AG09319 (cell line): ENCODE measurements around the gene SPAAR.
A peak's percentile ranks its signal among the peaks of the same experiment; 100 is the strongest.
"Not testable (repeated sequence)": the region's sequence is repeated elsewhere in the genome, so short reads cannot be mapped to it uniquely, and the experiment has no call there.

Source experiments
- DNase-seq: peaks from one replicate; pipeline ENCODE4 v3.0.0-alpha.2; 2010; ENCODE audit warnings: low read depth; ENCODE audit errors: extremely low read depth
- TF ChIP-seq, protein P1 (sequence below): IDR thresholded peaks from 2 replicates; pipeline ENCODE4 v1.5.1; 2011; ENCODE audit warnings: low read depth, mild to moderate bottlenecking, inconsistent platforms, low read length, moderate library complexity

Gene SPAAR

DNA sequence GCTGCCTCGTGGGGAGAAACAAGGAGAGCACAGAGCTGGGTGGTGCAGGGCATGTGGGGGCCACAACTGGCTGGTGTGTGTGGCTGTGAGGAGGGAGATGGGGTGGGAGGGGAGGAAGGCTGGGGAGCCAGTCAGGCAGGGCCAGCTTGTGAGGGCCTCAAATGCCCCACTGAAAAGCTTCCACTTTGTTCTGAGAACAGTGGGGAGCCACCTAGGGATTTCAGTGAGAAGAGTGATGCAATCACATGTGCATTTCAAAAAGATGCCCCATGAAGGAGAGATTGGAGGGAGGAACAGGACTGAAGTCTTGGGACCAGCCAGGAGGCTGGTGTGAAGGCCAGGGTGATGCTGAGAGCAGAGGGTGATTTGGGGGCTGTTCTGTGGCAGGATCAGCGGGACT is 40.4 kb upstream of the SPAAR start:
- TF ChIP-seq, protein P1, sequence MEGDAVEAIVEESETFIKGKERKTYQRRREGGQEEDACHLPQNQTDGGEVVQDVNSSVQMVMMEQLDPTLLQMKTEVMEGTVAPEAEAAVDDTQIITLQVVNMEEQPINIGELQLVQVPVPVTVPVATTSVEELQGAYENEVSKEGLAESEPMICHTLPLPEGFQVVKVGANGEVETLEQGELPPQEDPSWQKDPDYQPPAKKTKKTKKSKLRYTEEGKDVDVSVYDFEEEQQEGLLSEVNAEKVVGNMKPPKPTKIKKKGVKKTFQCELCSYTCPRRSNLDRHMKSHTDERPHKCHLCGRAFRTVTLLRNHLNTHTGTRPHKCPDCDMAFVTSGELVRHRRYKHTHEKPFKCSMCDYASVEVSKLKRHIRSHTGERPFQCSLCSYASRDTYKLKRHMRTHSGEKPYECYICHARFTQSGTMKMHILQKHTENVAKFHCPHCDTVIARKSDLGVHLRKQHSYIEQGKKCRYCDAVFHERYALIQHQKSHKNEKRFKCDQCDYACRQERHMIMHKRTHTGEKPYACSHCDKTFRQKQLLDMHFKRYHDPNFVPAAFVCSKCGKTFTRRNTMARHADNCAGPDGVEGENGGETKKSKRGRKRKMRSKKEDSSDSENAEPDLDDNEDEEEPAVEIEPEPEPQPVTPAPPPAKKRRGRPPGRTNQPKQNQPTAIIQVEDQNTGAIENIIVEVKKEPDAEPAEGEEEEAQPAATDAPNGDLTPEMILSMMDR: no peak
- no peak for DNase-seq

DNA sequence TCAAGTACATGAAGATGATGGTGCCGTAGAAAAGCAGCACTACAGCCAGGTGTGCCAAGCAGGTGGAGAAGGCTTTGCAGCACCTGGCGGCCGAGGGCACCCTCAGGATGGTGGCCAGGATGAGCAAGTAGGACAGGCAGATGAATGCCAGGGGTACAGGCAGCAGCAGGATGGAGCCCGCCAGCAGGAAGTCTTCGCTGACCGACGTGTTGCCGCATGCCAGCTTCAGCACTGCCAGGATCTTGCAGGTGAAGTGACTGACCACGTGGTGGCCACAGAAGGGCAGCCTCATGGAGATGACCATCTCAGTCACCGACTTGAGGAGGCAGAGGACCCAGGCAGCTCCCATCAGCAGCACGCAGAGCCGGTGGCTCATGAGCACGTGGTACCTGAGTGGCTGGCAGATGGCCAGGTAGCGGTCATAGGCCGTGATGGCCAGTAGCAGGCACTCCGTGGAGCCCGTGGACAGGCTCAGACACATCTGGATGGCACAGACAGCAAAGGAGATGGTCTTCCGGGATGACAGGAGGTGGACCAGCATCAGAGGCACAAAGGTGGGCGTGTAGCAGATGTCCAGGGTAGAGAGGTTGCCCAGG is 39.6 kb upstream of the SPAAR start:
- TF ChIP-seq, protein P1: no peak
- DNase-seq: no peak

DNA sequence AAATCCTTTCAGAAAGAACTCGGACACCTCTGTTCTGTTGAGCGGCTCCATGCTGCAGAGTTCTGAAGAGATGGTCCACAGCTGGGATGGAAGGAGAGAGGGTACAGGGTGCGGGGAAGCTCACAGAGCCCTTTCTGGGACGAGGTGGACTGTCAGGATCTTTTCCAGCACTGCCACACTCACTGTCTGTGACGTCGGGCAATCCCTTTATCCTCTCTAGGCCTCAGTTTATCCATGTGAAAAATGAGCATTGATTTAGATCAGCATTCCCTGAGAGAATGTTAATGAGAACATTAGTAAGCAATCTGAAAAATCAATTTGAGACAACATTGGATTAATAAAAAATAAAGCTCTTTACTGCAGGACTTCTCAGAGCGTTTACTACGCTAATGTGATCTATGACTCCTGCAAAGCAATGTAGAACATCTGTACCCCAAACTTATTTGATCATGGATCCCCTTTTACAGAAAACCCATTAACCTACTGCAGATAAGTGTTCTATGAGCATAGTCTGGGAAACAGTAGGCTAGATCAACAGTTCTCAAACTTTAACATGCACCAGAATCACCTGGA is 38.9 kb upstream of the SPAAR start, which contains the start of gene OR13J1:
TSS of gene OR13J1 (minus strand) at position 51 of the 573 bp plus-strand sequence. CDS start at position 51, 0 bp downstream.
- TF ChIP-seq, protein P1: no peak
- DNase-seq: no peak

DNA sequence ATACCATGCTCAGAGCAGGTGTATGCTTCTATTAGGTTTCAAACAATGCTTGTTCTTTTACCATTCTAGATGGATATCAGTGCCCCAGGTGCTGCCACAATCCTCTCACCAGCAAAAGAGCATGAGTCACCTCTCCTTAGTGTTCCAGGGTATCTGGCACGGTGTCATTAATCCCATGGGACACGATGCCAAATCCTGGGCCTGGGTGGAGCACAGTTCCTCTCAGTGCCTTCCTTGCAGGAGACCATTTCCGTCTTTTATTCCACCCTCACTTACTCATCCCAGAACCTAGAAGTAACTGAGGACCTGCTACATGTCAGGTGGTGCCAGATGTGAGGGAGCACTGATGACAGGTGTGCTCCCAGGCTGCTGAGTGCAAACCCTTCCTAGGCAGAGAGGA is 37.7 kb upstream of the SPAAR start:
- no peak for DNase-seq
- TF ChIP-seq, protein P1: no peak

DNA sequence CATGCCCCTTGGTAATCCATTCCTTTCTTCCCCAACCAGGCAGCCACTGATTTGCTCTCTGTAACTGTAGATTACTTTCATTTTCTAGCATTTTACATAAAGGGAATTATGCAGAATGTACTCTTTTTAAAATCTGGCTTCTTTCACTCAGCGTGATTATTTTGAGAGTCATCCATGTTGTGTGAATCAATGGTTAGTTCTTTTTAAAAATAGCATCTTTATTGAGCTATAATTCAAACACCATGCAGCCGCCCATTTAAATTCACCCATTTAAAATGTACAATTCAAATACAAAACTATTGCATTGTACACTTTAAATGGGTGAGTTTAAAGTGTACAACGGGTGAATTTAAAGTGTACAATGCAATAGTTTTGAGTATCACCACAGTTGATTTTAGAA is 36.8 kb upstream of the SPAAR start:
- TF ChIP-seq, protein P1: no peak

DNA sequence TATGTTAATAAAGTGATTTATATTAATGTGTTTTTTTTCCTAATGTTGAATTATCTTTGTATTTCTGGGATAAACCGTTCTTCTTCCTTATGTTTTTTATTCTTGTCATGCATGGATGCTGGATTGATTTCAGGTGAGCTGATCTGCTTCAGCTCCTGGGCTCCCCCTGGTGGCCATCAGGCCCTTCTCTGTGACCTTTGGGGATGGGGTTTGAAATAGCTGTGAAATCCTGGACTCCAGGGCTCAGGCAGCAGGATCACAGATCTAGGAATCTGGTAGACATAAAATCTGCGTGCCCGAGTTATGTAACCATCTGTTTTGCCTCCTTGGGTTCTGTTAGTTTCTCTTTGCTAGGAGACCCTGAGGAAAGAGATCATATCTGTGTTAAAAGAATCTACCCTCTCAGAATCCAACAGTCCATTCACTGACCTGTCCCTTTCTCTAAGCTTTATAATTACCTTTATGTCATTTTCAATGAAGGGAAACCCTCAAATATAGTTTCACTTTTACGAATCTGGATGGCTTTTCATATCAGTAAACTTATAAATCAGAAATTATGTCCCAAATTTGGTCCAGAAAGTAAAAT is 26.9 kb upstream of the SPAAR start:
- TF ChIP-seq, protein P1: peak; percentile 100
- DNase-seq: peak; percentile 47

More for the DNA sequence above, 36.8 kb upstream of the SPAAR start:
- DNase-seq: no peak

DNA sequence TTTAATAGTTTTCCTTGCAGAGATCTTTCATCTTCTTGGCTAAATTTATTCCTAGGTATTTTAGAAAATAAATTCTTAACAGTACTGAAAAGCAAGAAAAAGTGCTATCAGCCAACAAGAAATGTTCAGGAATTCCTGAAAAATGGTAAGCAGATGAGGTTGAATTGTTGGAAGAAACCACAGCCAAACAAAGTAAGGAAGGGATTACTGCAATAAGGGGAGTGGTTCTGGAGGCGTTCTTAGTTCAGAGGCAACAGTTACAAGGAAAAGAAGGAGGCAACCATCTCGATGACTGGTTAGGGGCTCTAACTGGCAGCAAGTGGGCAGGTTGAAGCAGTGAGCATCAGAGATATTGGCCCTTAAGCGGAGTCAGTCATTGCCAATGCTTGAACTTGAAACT is 26.3 kb upstream of the SPAAR start:
- peak; percentile 41 for DNase-seq
- TF ChIP-seq, protein P1: no peak

DNA sequence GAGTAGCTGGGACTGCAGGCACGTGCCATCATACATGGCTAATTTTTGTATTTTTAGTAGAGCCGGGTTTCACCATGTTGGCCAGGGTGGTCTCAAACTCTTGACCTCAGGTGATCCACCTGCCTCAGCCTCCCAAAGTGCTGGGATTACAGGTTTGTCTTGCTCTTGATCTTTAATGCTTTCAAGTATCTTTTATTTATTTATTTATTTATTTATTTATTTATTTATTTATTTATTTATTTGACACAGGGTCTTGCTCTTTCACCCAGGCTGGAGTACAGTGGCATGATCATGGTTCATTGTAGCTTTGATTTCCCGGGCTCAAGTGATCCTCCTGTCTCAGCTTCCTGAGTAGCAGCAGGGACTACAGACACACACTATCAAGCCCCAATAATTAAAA is 24.4 kb upstream of the SPAAR start:
- not testable (repeated sequence) for DNase-seq
